GM18951 (cell line): ENCODE measurements around the gene ST7.

Source experiments
- POLR2A ChIP-seq: IDR thresholded peaks from 4 replicates; pipeline ENCODE4 v1.6.1; 2011; ENCODE audit warnings: mild to moderate bottlenecking; ENCODE audit not compliant: insufficient read length, insufficient read depth; ENCODE audit errors: extremely low read depth
- in situ Hi-C: fragments of 300-500 bp; cut with MboI; formaldehyde crosslinking; loops from one replicate; pipeline ENCODE4 v1.12.0; 2022; ENCODE audit warnings: low sequenced_read_pairs, mixed read lengths, inconsistent platforms; ENCODE audit not compliant: unreplicated experiment

Gene ST7

GRCh38 chr7:116977172-116977571 lies 23.9 kb downstream of the ST7 start:
- in situ Hi-C loops: no loop called here
- TF ChIP-seq POLR2A: no peak

GRCh38 chr7:116978006-116978405 lies 24.7 kb downstream of the ST7 start:
- no peak for TF ChIP-seq POLR2A
- in situ Hi-C loops: no loop called here

DNA sequence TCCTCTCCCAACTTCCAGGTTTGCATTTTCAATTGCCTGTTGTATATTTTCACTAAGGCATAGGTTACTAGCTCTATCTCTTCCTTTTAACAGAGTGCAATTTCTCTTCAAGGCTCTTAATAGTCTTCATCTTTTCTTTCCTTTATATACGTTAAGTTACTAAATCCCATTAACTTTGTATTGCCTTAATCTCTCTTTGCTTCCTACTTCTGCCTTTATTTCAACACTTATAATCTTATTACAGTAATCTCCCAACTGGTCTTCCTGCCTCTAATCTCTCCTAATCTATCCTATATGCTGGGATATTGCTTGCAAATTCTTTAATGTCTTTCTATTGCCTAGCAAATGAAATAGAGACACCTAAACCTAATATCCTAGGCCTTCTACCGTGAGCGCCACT lies 26.1 kb downstream of the ST7 start:
- TF ChIP-seq POLR2A: no peak
- in situ Hi-C loops: no loop called here

DNA sequence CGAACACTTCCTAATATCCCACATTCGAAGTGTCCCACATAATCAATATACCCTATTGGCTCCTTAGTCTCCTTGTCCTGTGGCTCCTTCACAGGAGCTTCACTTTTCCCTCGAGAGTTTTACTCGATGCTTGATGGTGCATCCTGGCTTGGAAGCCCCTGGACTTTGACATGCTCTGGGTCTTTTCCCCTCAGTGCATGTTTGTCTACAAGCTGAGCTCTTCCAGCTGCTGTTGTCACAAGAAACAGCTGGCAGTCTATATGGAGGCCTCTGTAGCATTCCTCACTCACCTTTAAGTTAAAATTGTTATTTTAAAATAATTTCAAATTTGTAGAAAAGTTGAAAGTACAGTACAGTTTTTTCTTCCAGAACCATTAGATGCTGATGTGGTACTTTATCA lies 27.1 kb downstream of the ST7 start:
- no peak for TF ChIP-seq POLR2A
- in situ Hi-C loops: no loop called here

- in situ Hi-C loops: no loop called here
- TF ChIP-seq POLR2A: no peak
Measured at GRCh38 chr7:116981939-116982338, 28.6 kb downstream of the ST7 start.

DNA sequence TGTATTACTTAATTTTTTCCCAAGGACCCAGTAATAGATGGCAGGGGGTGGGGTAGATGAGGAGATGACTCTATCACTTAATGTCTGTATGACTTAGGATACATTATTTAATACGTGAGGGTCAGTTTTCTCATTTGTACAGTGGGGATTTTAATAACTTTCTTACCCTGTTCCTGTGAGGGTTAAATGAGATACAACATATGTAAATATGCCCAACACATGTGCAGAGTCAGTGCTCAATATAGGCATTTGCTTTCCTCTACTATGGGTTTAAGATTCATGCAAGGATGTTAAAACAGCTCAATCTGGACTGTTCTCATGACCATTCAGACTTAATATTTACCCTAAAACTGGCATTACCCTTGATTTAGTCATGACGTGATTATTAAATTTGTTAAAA lies 31.2 kb downstream of the ST7 start:
- in situ Hi-C loops: no loop called here
- no peak for TF ChIP-seq POLR2A

GRCh38 chr7:116984917-116985316 lies 31.6 kb downstream of the ST7 start:
- in situ Hi-C loops: loop anchor here (5.0 kb wide), 1 partner anchor 132 kb away; no protein-coding TSS in a partner anchor
- TF ChIP-seq POLR2A: no peak

- TF ChIP-seq POLR2A: no peak
- in situ Hi-C loops: loop anchor here (5.0 kb wide), 1 partner anchor 132 kb away; no protein-coding TSS in a partner anchor
Measured at GRCh38 chr7:116985575-116985974, 32.3 kb downstream of the ST7 start.

- in situ Hi-C loops: loop anchor here (5.0 kb wide), 1 partner anchor 130 kb away; no protein-coding TSS in a partner anchor
- TF ChIP-seq POLR2A: no peak
Measured at GRCh38 chr7:116986611-116987565, 33.6 kb downstream of the ST7 start.

DNA sequence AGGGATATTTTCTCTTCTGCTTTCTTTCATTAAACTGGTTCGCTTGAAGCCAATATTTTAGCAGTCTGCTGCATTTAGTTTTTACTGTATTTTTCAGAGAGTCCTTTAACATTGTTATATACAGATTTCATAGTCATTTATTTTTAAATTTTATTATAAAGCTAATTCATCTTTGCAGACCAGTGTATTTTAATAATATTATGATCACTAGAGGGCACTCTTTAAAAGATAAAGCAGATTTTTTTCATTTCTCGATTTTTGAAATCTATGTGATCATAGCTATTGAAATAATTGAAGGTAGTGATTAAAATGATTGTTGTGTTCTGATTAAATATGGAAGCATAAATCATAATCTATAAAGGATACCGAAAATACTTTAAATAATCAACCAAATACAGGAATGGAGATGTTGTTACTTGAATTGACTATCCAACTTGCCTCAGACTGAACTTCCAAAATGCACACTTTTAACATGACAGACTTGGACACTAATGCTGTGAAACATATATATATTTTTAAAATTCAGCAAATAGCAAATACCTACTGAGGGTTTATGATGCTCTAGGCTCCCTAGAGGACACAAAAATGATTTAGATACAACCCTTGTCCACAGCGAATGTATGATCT lies 35.2 kb downstream of the ST7 start:
- in situ Hi-C loops: loop anchor here (5.0 kb wide), 1 partner anchor 129 kb away; no protein-coding TSS in a partner anchor
- no peak for TF ChIP-seq POLR2A

DNA sequence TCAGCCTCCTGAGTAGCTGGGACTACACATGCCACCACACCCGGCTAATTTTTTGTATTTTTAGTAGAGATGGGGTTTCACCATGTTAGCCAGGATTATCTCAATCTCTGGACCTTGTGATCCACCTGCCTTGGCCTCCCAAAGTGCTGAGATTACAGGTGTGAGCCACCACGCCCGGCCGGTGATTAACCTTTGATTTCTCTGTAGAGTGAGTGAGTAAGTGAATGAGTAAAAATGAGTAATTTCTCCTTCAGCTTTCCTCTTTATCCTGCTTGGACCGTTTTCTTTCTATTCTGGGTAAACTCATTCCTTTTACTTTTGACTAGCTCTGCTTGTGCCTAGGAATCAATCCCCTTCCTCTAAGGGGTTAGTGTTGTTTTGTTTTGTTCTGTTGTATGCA lies 36.8 kb downstream of the ST7 start:
- in situ Hi-C loops: no loop called here
- no peak for TF ChIP-seq POLR2A

DNA sequence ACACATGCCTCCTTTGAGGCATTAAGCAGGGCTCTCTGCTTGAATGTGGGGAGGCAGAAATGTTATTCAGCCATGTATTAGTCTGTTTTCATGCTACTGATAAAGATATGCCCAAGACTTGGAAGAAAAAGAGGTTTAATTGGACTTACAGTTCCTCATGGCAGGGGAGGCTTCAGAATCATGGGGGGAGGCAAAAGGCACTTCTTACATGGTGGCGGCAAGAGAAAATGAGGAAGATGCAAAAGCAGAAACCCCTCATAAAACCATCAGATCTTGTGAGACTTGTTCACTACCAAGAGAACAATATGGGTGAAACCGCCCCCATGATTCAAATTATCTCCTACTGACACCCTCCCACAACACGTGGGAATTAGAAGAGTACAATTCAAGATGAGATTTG lies 37.9 kb downstream of the ST7 start:
- in situ Hi-C loops: no loop called here
- TF ChIP-seq POLR2A: no peak

- in situ Hi-C loops: no loop called here
- TF ChIP-seq POLR2A: no peak
Measured at GRCh38 chr7:116994611-116995010, 41.3 kb downstream of the ST7 start.

GRCh38 chr7:116997972-116998371 lies 44.7 kb downstream of the ST7 start:
- TF ChIP-seq POLR2A: no peak
- in situ Hi-C loops: no loop called here

DNA sequence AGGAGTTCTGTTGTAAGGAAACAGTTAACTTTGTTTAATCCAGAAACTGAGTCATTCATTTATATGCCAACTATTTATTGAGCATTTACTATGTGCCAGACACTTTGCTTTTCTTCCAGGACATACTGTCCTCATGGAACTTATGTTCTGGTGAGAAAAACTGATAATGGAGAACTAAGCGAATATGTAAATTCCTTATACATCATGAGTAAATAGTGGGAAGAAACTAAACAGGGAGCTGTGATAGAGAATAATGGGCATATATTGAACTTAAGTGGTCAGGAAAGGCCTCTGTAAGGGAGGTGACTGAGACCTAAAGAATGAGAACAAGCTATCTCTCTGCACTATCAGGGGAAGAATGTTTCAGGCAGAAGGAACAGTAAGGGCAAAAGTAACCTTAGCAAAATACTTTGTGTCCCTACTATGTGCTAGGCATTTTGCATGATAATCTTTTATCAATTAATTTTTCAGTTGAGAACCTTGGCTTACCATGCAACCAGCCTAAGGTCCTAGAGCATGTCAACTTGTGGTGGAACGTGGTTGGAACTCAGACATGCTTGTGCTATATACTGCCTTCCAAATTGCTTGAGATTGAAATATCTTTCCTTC lies 45.4 kb downstream of the ST7 start:
- in situ Hi-C loops: no loop called here

More for the DNA sequence above, 45.4 kb downstream of the ST7 start:
- TF ChIP-seq POLR2A: no peak
